ENCODE measurements around the gene WWC1.

- TF ChIP-seq ATF3 (IDR thresholded peaks at IDR 0.05) (no peak), CTCF (IDR thresholded peaks at IDR 0.05 in 2 of 3, conservative IDR thresholded peaks at IDR 0.05 in 1 of 3; ENCODE audit: borderline replicate concordance in 1 of 3, insufficient read depth in 1 of 3, low read depth in 2 of 3, low read length in 2 of 3) (no peak), SP1 (IDR thresholded peaks at IDR 0.05; ENCODE audit: low read depth) (no peak), JUND (IDR thresholded peaks at IDR 0.05) (no peak), POLR2AphosphoS5 (IDR thresholded peaks at IDR 0.05; ENCODE audit: low read depth, low read length) (no peak), POLR2A (IDR thresholded peaks at IDR 0.05; ENCODE audit: borderline replicate concordance, extremely low read depth, insufficient read depth, insufficient read length) (no peak), REST (IDR thresholded peaks at IDR 0.05; ENCODE audit: low read depth) (no peak), EZH2 (IDR thresholded peaks at IDR 0.05) (no peak), MAX (IDR thresholded peaks at IDR 0.05) (no peak), ZFX (IDR thresholded peaks at IDR 0.05) (no peak), ZNF274 (IDR thresholded peaks at IDR 0.05; ENCODE audit: low read depth, low read length) (no peak), TCF7L2 (IDR thresholded peaks at IDR 0.05; ENCODE audit: borderline replicate concordance, extremely low read depth, insufficient read depth, insufficient read length) (no peak)
These were observed 70.8 kb downstream of the WWC1 start for GRCh38 chr5:168362097-168362885.
